Measurements from ENCODE around the gene MKLN1.
A peak's percentile ranks its signal among the peaks of the same experiment; 100 is the strongest.

DNA sequence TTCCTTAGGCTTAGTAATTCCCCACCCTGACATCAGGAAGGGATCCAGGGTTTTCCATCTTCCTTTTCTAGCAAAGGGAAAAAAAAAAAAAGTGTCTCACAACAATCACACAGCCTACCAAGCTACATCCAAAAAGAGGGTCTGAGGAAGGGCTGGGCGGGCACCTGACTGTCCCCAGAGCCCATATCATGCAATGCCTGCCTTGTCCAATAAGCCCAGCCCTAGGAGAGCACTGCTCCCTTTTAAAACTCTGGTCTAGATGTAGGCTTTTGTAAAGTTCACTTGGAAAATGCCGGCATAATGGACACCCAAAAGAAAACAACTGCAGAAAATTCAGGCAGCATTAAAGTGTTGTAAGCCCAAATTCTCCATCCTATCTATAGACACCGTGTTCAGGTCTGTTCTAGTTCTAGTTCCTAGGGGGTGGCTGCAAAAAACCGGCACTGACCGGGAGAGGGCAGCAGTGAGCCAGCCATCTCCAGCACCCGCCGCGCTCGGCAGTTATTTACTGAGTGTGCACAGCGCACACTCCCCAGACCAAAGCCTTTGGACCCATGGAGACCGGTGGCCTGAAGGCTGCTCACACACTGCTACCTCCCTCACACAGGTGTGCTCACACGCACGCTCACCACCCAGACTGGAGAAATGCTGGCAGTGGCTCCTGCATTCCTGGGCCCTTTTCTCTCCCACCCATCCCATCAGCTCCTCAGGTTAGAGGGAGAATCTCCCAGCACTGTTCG, 180.1 kb downstream of the MKLN1 start:
- TF ChIP-seq, protein P1, sequence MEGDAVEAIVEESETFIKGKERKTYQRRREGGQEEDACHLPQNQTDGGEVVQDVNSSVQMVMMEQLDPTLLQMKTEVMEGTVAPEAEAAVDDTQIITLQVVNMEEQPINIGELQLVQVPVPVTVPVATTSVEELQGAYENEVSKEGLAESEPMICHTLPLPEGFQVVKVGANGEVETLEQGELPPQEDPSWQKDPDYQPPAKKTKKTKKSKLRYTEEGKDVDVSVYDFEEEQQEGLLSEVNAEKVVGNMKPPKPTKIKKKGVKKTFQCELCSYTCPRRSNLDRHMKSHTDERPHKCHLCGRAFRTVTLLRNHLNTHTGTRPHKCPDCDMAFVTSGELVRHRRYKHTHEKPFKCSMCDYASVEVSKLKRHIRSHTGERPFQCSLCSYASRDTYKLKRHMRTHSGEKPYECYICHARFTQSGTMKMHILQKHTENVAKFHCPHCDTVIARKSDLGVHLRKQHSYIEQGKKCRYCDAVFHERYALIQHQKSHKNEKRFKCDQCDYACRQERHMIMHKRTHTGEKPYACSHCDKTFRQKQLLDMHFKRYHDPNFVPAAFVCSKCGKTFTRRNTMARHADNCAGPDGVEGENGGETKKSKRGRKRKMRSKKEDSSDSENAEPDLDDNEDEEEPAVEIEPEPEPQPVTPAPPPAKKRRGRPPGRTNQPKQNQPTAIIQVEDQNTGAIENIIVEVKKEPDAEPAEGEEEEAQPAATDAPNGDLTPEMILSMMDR (conservative IDR thresholded peaks at IDR 0.05; ENCODE audit: low read depth, low read length), result peak; percentile 93
- no peak for TF ChIP-seq POLR2A (IDR thresholded peaks at IDR 0.05; ENCODE audit: low read depth, low read length)
- TF ChIP-seq BHLHE40 (IDR thresholded peaks at IDR 0.05; ENCODE audit: low read depth, low read length), result no peak
- peak; percentile 27; the same call in 1 of the 2 replicates for TF ChIP-seq MAZ (IDR thresholded peaks at IDR 0.05; ENCODE audit: borderline replicate concordance, low read depth, low read length)
- TF ChIP-seq MXI1 (IDR thresholded peaks at IDR 0.05; ENCODE audit: borderline replicate concordance, low read depth, low read length), result no peak
- TF ChIP-seq FOS (IDR thresholded peaks at IDR 0.05; ENCODE audit: low read depth, low read length), result no peak
- no peak for TF ChIP-seq CEBPB (IDR thresholded peaks at IDR 0.05; ENCODE audit: low read depth, low read length)
- TF ChIP-seq, protein P2, sequence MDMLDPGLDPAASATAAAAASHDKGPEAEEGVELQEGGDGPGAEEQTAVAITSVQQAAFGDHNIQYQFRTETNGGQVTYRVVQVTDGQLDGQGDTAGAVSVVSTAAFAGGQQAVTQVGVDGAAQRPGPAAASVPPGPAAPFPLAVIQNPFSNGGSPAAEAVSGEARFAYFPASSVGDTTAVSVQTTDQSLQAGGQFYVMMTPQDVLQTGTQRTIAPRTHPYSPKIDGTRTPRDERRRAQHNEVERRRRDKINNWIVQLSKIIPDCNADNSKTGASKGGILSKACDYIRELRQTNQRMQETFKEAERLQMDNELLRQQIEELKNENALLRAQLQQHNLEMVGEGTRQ (IDR thresholded peaks at IDR 0.05; ENCODE audit: low read depth, low read length), result no peak
- peak; percentile 92 for TF ChIP-seq SMC3 (IDR thresholded peaks at IDR 0.05; ENCODE audit: low read depth, low read length)
